ENCODE measurements around the gene DHDH. TPM values are rescaled to one million over a fixed set of nuclear protein-coding genes. Genes with fewer than 3 reads are reported as not detected.

DHDH gene
- total RNA-seq, 2 experiments from 2014 or later = not detected

DNA sequence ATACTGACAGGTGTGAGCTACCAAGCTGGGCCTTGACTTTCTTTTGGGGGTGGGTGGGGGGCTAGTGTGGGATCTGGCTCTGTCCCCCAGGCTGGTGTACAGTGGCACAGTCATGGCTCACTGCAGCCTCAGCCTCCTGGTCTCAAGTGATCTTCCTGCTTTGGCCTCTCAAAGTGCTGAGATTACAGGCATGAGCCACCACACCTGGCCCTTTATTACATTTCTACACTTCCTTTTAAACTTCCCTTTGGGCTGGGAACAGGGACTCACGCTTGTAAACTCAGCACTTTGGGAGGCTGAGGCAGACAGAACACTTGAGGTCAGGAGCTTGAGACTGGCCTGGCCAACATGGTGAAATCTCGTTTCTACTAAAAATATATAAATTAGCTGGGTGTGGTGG lies 43.6 kb downstream of the DHDH start:
- H3K4me3 ChIP-seq (ENCODE audit: low read depth, low read length, poor library complexity, severe bottlenecking) = no peak overlapping the region
- ChIA-PET CTCF (ENCODE audit: unreplicated experiment) (no interaction called here), POLR2A (interaction anchor here (0.6 to 1.2 kb wide), 3 partner anchors 13 to 108 kb away, joined by 3 to 4 read pairs (median 3); partner anchors contain the start of genes GYS1 and RUVBL2)
- BruUV-seq (replicated peaks) = no TSS peak
- no peak overlapping the region for H2AFZ ChIP-seq (ENCODE audit: low read length)
- no peak for DNase-seq (ENCODE audit: low spot score)
- no peaks in the 10 kb centered on the region for H3K9me2 ChIP-seq (ENCODE audit: insufficient read depth, low read length)
- intact Hi-C loops (cut with micrococcal nuclease; ENCODE audit: unreplicated experiment) = no loop called here
- no peak overlapping the region for H3K4me2 ChIP-seq (ENCODE audit: low read length)
- H3K27ac ChIP-seq (ENCODE audit: low read depth, low read length, poor library complexity, severe bottlenecking) = no peak overlapping the region
- H4K20me1 ChIP-seq (ENCODE audit: insufficient read depth, low read length) = no peaks in the 10 kb centered on the region
- H3K9me3 ChIP-seq (ENCODE audit: low read length) = no peaks in the 10 kb centered on the region
- H3K4me1 ChIP-seq (ENCODE audit: insufficient read depth, low read length, poor library complexity, severe bottlenecking) = no peaks in the 10 kb centered on the region
- no peaks in the 10 kb centered on the region for H3K79me2 ChIP-seq (ENCODE audit: insufficient read depth, low read depth, low read length)
- peaks cover 14% of the 10 kb centered on the region for H3K36me3 ChIP-seq (ENCODE audit: insufficient read depth, low read length)
- no peak for TF ChIP-seq EZH2phosphoT487 (IDR thresholded peaks at IDR 0.05; ENCODE audit: borderline replicate concordance, low read depth, low read length)
- TF ChIP-seq, protein P1, sequence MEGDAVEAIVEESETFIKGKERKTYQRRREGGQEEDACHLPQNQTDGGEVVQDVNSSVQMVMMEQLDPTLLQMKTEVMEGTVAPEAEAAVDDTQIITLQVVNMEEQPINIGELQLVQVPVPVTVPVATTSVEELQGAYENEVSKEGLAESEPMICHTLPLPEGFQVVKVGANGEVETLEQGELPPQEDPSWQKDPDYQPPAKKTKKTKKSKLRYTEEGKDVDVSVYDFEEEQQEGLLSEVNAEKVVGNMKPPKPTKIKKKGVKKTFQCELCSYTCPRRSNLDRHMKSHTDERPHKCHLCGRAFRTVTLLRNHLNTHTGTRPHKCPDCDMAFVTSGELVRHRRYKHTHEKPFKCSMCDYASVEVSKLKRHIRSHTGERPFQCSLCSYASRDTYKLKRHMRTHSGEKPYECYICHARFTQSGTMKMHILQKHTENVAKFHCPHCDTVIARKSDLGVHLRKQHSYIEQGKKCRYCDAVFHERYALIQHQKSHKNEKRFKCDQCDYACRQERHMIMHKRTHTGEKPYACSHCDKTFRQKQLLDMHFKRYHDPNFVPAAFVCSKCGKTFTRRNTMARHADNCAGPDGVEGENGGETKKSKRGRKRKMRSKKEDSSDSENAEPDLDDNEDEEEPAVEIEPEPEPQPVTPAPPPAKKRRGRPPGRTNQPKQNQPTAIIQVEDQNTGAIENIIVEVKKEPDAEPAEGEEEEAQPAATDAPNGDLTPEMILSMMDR (conservative IDR thresholded peaks at IDR 0.05; ENCODE audit: low read length) = no peak

DNA sequence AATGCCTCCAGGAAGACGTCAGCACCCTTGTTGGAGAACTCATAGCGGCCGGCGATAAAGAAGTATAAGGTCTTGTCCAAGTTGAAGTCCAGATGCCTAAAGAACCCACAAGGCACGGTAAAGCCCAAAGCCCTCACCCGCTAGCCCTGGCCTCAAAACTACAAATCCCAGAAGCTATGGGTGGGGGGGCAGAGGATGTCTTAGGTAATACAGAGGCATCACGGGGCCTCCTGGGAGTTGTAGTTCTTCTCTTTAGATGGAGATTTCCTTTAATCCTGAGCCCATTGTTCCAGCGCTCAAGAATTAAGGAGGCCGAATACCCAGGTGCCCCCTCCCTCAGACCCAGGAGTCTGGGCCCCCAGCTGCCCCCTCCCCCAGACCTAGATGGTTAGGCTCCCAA lies 48.8 kb downstream of the DHDH start:
- BruUV-seq (replicated peaks) = no TSS peak
- ChIA-PET CTCF (ENCODE audit: unreplicated experiment) (no interaction called here), POLR2A (no interaction called here)
- peaks cover 42% of the 10 kb centered on the region for H3K36me3 ChIP-seq (ENCODE audit: insufficient read depth, low read length)
- no peaks in the 10 kb centered on the region for H3K9me2 ChIP-seq (ENCODE audit: insufficient read depth, low read length)
- H3K4me3 ChIP-seq (ENCODE audit: low read depth, low read length, poor library complexity, severe bottlenecking) = no peak overlapping the region
- H3K9me3 ChIP-seq (ENCODE audit: low read length) = no peaks in the 10 kb centered on the region
- intact Hi-C loops (cut with micrococcal nuclease; ENCODE audit: unreplicated experiment) = no loop called here
- no peaks in the 10 kb centered on the region for H3K79me2 ChIP-seq (ENCODE audit: insufficient read depth, low read depth, low read length)
- no peak overlapping the region for H3K4me2 ChIP-seq (ENCODE audit: low read length)
- TF ChIP-seq, protein P1 (conservative IDR thresholded peaks at IDR 0.05; ENCODE audit: low read length) = no peak
- no peak for TF ChIP-seq EZH2phosphoT487 (IDR thresholded peaks at IDR 0.05; ENCODE audit: borderline replicate concordance, low read depth, low read length)
- no peak for DNase-seq (ENCODE audit: low spot score)
- H2AFZ ChIP-seq (ENCODE audit: low read length) = no peak overlapping the region
- H4K20me1 ChIP-seq (ENCODE audit: insufficient read depth, low read length) = no peaks in the 10 kb centered on the region
- no peaks in the 10 kb centered on the region for H3K4me1 ChIP-seq (ENCODE audit: insufficient read depth, low read length, poor library complexity, severe bottlenecking)
- H3K27ac ChIP-seq (ENCODE audit: low read depth, low read length, poor library complexity, severe bottlenecking) = no peak overlapping the region

DNA sequence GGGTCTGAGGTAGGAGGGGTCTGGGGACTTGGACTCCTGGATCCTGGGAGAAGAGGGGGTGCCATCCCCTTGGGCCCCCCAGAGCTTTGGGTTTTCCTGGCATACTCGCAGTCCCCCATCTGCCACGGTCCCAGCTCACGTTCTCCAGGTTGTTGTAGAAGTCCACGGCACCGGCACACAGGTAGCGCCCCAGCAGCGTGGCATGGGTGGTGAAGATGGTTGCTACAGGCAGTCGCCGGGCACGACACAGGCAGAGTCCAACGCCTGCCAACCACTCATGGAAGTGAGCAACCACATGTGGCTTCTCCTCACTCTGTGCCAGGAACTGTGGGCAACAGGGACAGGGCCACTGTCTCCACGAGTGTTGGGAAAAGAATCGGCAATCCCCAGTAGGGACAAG lies 52.2 kb downstream of the DHDH start:
- CTCF ChIA-PET (ENCODE audit: unreplicated experiment) = no interaction called here
- Histone ChIP-seq H4K20me1 (ENCODE audit: insufficient read depth, low read length) (no peaks in the 10 kb centered on the region), H3K9me3 (ENCODE audit: low read length) (no peaks in the 10 kb centered on the region), H3K79me2 (ENCODE audit: insufficient read depth, low read depth, low read length) (no peaks in the 10 kb centered on the region), H3K4me3 (ENCODE audit: low read depth, low read length, poor library complexity, severe bottlenecking) (no peak overlapping the region), H2AFZ (ENCODE audit: low read length) (no peak overlapping the region), H3K4me2 (ENCODE audit: low read length) (no peak overlapping the region), H3K27ac (ENCODE audit: low read depth, low read length, poor library complexity, severe bottlenecking) (no peak overlapping the region), H3K9me2 (ENCODE audit: insufficient read depth, low read length) (no peaks in the 10 kb centered on the region), H3K4me1 (ENCODE audit: insufficient read depth, low read length, poor library complexity, severe bottlenecking) (no peaks in the 10 kb centered on the region), H3K36me3 (ENCODE audit: insufficient read depth, low read length) (peaks cover 47% of the 10 kb centered on the region)
- POLR2A ChIA-PET = no interaction called here
- no peak for TF ChIP-seq EZH2phosphoT487 (IDR thresholded peaks at IDR 0.05; ENCODE audit: borderline replicate concordance, low read depth, low read length)
- TF ChIP-seq, protein P1 (conservative IDR thresholded peaks at IDR 0.05; ENCODE audit: low read length) = no peak
- no peak for DNase-seq (ENCODE audit: low spot score)
- intact Hi-C loops (cut with micrococcal nuclease; ENCODE audit: unreplicated experiment) = no loop called here
- no TSS peak for BruUV-seq (replicated peaks)
